ENCODE results near the gene INTS14. TPM values are rescaled to one million over a fixed set of nuclear protein-coding genes. Genes with fewer than 3 reads are reported as not detected.

The INTS14 gene
- total and polyA plus RNA-seq, 12 donors: 9.1 to 18.4 (median 14.3) TPM

GRCh38 chr15:65577129-65577996, 33.6 kb downstream of the INTS14 start:
- Histone ChIP-seq H3K4me1 (peaks cover 0 to 13% (median 7%) of the 10 kb centered on the region in 9 donors), H3K27ac (no peak overlapping the region), H3K9me3 (no peaks in the 10 kb centered on the region), H3K4me3 (no peak overlapping the region), H3K36me3 (peaks cover 0 to 99% (median 33%) of the 10 kb centered on the region in 9 donors), H3K27me3 (no peaks in the 10 kb centered on the region)
- intact Hi-C loops (cut with DNase I): no loop called here
- 83 to 87% methylated on average over 6 of the region's 6 CpGs for WGBS, 2 donors
- DNase-seq (no peak), ATAC-seq (peak in 1 of 8 donors; percentile 47)
- TF ChIP-seq CTCF (IDR thresholded peaks at IDR 0.05): no peak

GRCh38 chr15:65576664-65577063, 34.3 kb downstream of the INTS14 start:
- DNase-seq (no peak), ATAC-seq (peak in 1 of 8 donors; percentile 18)
- Histone ChIP-seq H3K36me3 (peaks cover 0 to 99% (median 32%) of the 10 kb centered on the region in 9 donors), H3K27me3 (no peaks in the 10 kb centered on the region), H3K4me3 (no peak overlapping the region), H3K9me3 (no peaks in the 10 kb centered on the region), H3K27ac (peak overlapping the region in 1 of 10 donors; percentile 48), H3K4me1 (peaks cover 0 to 13% (median 7%) of the 10 kb centered on the region in 9 donors)
- intact Hi-C loops (cut with DNase I): no loop called here
- 96 to 100% methylated on average over 1 of the region's 1 CpG for WGBS, 2 donors
- no peak for TF ChIP-seq CTCF (IDR thresholded peaks at IDR 0.05)

GRCh38 chr15:65571971-65572370, 39.0 kb downstream of the INTS14 start:
- 90 to 95% methylated on average over 2 of the region's 2 CpGs for WGBS, 2 donors
- intact Hi-C loops (cut with DNase I): no loop called here
- peaks cover 0 to 3% (median 0%) of the 10 kb centered on the region in 11 donors for H3K9me3 ChIP-seq
- H3K4me3 ChIP-seq: no peak overlapping the region
- no peaks in the 10 kb centered on the region for H3K27me3 ChIP-seq
- peaks cover 0 to 95% (median 27%) of the 10 kb centered on the region in 9 donors for H3K36me3 ChIP-seq
- no peak for DNase-seq
- peaks cover 0 to 12% (median 6%) of the 10 kb centered on the region in 9 donors for H3K4me1 ChIP-seq
- ATAC-seq: no peak
- no peak overlapping the region for H3K27ac ChIP-seq
- TF ChIP-seq CTCF (IDR thresholded peaks at IDR 0.05): no peak

GRCh38 chr15:65569728-65570127, 41.2 kb downstream of the INTS14 start:
- Histone ChIP-seq H3K27ac (no peak overlapping the region), H3K9me3 (peaks cover 0 to 5% (median 0%) of the 10 kb centered on the region in 11 donors), H3K4me3 (no peak overlapping the region), H3K27me3 (no peaks in the 10 kb centered on the region), H3K36me3 (peaks cover 0 to 97% (median 32%) of the 10 kb centered on the region in 9 donors), H3K4me1 (no peaks in the 10 kb centered on the region)
- WGBS, 2 donors: 87 to 89% methylated on average over 3 of the region's 3 CpGs
- intact Hi-C loops (cut with DNase I): no loop called here
- DNase-seq (no peak), ATAC-seq (no peak)
- no peak for TF ChIP-seq CTCF (IDR thresholded peaks at IDR 0.05)

Measured in heart right ventricle (tissue), 16 donors.